ENCODE measurements around the gene GRM6.

Gene GRM6

GRCh38 chr5:178983728-178984127, 11.4 kb downstream of the GRM6 start:
- DNase-seq (ENCODE audit: low spot score), result no peak

- no peak for DNase-seq (ENCODE audit: low spot score)
Observed at GRCh38 chr5:178982941-178983340, 12.2 kb downstream of the GRM6 start.

- no peak for DNase-seq (ENCODE audit: low spot score)
Observed at GRCh38 chr5:178981381-178981780, 13.7 kb downstream of the GRM6 start.

GRCh38 chr5:178965465-178966055, 29.6 kb downstream of the GRM6 start:
- DNase-seq (ENCODE audit: low spot score), result no peak

- no peak for DNase-seq (ENCODE audit: low spot score)
Observed at GRCh38 chr5:178941361-178941760, 53.8 kb downstream of the GRM6 start.

- no peak for DNase-seq (ENCODE audit: low spot score)
Observed at GRCh38 chr5:178940569-178941360, 54.4 kb downstream of the GRM6 start, which contains the start of gene ZNF454. Gene ZNF454, plus strand, starts transcription at chr5:178941198. Its CDS starts 1,594 bp downstream, at chr5:178942792.

- DNase-seq (ENCODE audit: low spot score), result no peak
Observed at GRCh38 chr5:178931846-178932760, 63.0 kb downstream of the GRM6 start.
